ENCODE measurements around the gene BCAS1. TPM values are rescaled to one million over a fixed set of nuclear protein-coding genes. Genes with fewer than 3 reads are reported as not detected.

The BCAS1 gene
- total RNA-seq, 2 experiments from 2014 or later = 0.16 to 0.19 TPM

DNA sequence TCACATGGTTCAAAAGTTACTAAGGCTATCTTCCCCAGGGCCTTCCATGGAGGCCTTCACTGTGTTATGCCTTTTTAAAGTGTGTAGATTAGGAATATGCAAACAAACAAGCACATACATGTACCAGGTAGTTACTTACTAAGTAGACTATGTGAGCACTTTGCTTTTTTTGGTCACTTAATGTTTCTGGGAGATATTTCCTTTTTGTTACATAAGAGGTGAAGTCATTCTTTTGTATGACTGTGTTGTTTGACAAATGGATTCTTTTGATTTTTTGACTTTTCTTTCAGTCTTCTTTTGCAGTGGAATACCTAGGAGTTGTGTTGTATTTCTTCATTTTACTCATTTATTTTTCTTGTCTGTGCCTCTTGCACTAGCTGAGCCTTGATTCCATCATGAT lies 39.6 kb upstream of the BCAS1 start:
- no peaks in the 10 kb centered on the region for H3K4me1 ChIP-seq (ENCODE audit: insufficient read depth, low read length, poor library complexity, severe bottlenecking)
- no peaks in the 10 kb centered on the region for H4K20me1 ChIP-seq (ENCODE audit: insufficient read depth, low read length)
- no peaks in the 10 kb centered on the region for H3K9me2 ChIP-seq (ENCODE audit: insufficient read depth, low read length)
- no peak overlapping the region; the same call in 1 of the 2 replicates for H2AFZ ChIP-seq (ENCODE audit: low read length)
- no peak for TF ChIP-seq EZH2phosphoT487 (IDR thresholded peaks at IDR 0.05; ENCODE audit: borderline replicate concordance, low read depth, low read length)
- TF ChIP-seq, protein P1, sequence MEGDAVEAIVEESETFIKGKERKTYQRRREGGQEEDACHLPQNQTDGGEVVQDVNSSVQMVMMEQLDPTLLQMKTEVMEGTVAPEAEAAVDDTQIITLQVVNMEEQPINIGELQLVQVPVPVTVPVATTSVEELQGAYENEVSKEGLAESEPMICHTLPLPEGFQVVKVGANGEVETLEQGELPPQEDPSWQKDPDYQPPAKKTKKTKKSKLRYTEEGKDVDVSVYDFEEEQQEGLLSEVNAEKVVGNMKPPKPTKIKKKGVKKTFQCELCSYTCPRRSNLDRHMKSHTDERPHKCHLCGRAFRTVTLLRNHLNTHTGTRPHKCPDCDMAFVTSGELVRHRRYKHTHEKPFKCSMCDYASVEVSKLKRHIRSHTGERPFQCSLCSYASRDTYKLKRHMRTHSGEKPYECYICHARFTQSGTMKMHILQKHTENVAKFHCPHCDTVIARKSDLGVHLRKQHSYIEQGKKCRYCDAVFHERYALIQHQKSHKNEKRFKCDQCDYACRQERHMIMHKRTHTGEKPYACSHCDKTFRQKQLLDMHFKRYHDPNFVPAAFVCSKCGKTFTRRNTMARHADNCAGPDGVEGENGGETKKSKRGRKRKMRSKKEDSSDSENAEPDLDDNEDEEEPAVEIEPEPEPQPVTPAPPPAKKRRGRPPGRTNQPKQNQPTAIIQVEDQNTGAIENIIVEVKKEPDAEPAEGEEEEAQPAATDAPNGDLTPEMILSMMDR (conservative IDR thresholded peaks at IDR 0.05; ENCODE audit: low read length) = no peak
- no peaks in the 10 kb centered on the region for H3K36me3 ChIP-seq (ENCODE audit: insufficient read depth, low read length)
- H3K4me3 ChIP-seq (ENCODE audit: low read depth, low read length, poor library complexity, severe bottlenecking) = no peak overlapping the region
- no peak overlapping the region for H3K4me2 ChIP-seq (ENCODE audit: low read length)
- H3K9me3 ChIP-seq (ENCODE audit: low read length) = no peaks in the 10 kb centered on the region
- H3K27ac ChIP-seq (ENCODE audit: low read depth, low read length, poor library complexity, severe bottlenecking) = no peak overlapping the region
- no peaks in the 10 kb centered on the region for H3K79me2 ChIP-seq (ENCODE audit: insufficient read depth, low read depth, low read length)
- DNase-seq (ENCODE audit: low spot score) = no peak
- BruUV-seq (replicated peaks) = no TSS peak
- CTCF ChIA-PET (ENCODE audit: unreplicated experiment) = no interaction called here
- POLR2A ChIA-PET = interaction anchor here (0.5 to 0.7 kb wide), 2 partner anchors 63 to 78 kb away, joined by 3 read pairs; no protein-coding TSS in a partner anchor
- intact Hi-C loops (cut with micrococcal nuclease; ENCODE audit: unreplicated experiment) = no loop called here

DNA sequence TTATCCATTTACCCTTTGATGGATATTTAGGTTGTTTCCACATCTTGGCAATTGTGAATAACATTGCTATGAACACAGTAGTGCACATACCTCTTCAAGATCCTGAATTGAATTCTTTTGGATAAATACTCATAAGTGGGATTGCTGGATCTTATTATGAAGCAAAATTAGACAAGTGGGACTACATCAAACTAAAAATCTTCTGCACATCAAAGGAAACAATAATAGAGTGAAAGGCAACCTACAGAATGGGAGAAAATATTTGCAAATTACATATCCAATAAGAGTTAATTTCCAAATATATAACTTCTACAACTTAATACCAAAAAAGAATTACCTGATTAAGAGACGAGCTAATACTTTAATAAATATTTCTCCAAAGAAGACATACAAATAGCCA lies 38.4 kb upstream of the BCAS1 start:
- Histone ChIP-seq H3K9me3 (ENCODE audit: low read length) (no peaks in the 10 kb centered on the region), H3K79me2 (ENCODE audit: insufficient read depth, low read depth, low read length) (no peaks in the 10 kb centered on the region), H4K20me1 (ENCODE audit: insufficient read depth, low read length) (no peaks in the 10 kb centered on the region), H3K36me3 (ENCODE audit: insufficient read depth, low read length) (no peaks in the 10 kb centered on the region), H3K4me3 (ENCODE audit: low read depth, low read length, poor library complexity, severe bottlenecking) (no peak overlapping the region), H2AFZ (ENCODE audit: low read length) (no peak overlapping the region), H3K27ac (ENCODE audit: low read depth, low read length, poor library complexity, severe bottlenecking) (no peak overlapping the region), H3K4me2 (ENCODE audit: low read length) (no peak overlapping the region), H3K4me1 (ENCODE audit: insufficient read depth, low read length, poor library complexity, severe bottlenecking) (no peaks in the 10 kb centered on the region), H3K9me2 (ENCODE audit: insufficient read depth, low read length) (no peaks in the 10 kb centered on the region)
- POLR2A ChIA-PET = interaction anchor here (0.6 to 1.1 kb wide), 3 partner anchors 18 to 31 kb away, joined by 3 to 4 read pairs (median 3); no protein-coding TSS in a partner anchor
- CTCF ChIA-PET (ENCODE audit: unreplicated experiment) = interaction anchor here (0.6 kb wide), 1 partner anchor 17 kb away, joined by 4 read pairs; no protein-coding TSS in a partner anchor
- DNase-seq (ENCODE audit: low spot score) = no peak
- TF ChIP-seq EZH2phosphoT487 (IDR thresholded peaks at IDR 0.05; ENCODE audit: borderline replicate concordance, low read depth, low read length) = no peak
- TF ChIP-seq, protein P1 (conservative IDR thresholded peaks at IDR 0.05; ENCODE audit: low read length) = no peak
- BruUV-seq (replicated peaks) = no TSS peak
- intact Hi-C loops (cut with micrococcal nuclease; ENCODE audit: unreplicated experiment) = no loop called here

DNA sequence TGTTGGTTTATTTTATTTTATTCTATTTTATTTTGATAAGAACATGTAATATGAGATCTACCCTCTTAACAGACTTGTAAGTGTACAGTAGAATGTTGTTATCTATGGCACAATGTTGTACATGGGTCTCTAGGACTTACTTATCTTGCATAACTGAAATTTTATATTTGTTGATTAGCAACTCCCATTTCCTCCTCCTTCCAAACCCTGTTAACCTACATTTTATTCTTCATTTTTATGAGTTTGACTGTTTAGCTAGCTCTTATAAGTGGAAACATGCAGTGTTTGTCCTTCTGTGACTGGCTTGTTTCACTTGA lies 37.9 kb upstream of the BCAS1 start:
- Histone ChIP-seq H3K9me2 (ENCODE audit: insufficient read depth, low read length) (no peaks in the 10 kb centered on the region), H2AFZ (ENCODE audit: low read length) (no peak overlapping the region), H3K4me2 (ENCODE audit: low read length) (no peak overlapping the region), H3K9me3 (ENCODE audit: low read length) (no peaks in the 10 kb centered on the region), H3K36me3 (ENCODE audit: insufficient read depth, low read length) (no peaks in the 10 kb centered on the region), H3K4me1 (ENCODE audit: insufficient read depth, low read length, poor library complexity, severe bottlenecking) (no peaks in the 10 kb centered on the region), H3K79me2 (ENCODE audit: insufficient read depth, low read depth, low read length) (no peaks in the 10 kb centered on the region), H4K20me1 (ENCODE audit: insufficient read depth, low read length) (no peaks in the 10 kb centered on the region), H3K27ac (ENCODE audit: low read depth, low read length, poor library complexity, severe bottlenecking) (no peak overlapping the region), H3K4me3 (ENCODE audit: low read depth, low read length, poor library complexity, severe bottlenecking) (no peak overlapping the region)
- POLR2A ChIA-PET = interaction anchor here (1.0 to 1.1 kb wide), 2 partner anchors 18 to 30 kb away, joined by 3 to 4 read pairs; no protein-coding TSS in a partner anchor
- TF ChIP-seq, protein P1 (conservative IDR thresholded peaks at IDR 0.05; ENCODE audit: low read length) = no peak
- no peak for TF ChIP-seq EZH2phosphoT487 (IDR thresholded peaks at IDR 0.05; ENCODE audit: borderline replicate concordance, low read depth, low read length)
- intact Hi-C loops (cut with micrococcal nuclease; ENCODE audit: unreplicated experiment) = no loop called here
- CTCF ChIA-PET (ENCODE audit: unreplicated experiment) = no interaction called here
- DNase-seq (ENCODE audit: low spot score) = no peak
- BruUV-seq (replicated peaks) = no TSS peak
